Measurements from ENCODE around the gene STIM1. TPM values are rescaled to one million over a fixed set of nuclear protein-coding genes. Genes with fewer than 3 reads are reported as not detected.

The STIM1 gene
- total and polyA plus RNA-seq, 10 of the 15 experiments (the other 5 are each of a cell fraction or from before 2014, with no cell fraction given): 8.6 to 57.7 (median 29.3) TPM

- Histone ChIP-seq H3K4me3 (no peak overlapping the region), H3K27me3 (replicated peaks in 1 of 2; ENCODE audit: control insufficient read depth in 2 of 2, insufficient read depth in 2 of 2, low read length in 1 of 2) (no peaks in the 10 kb centered on the region), H3K9me3 (replicated peaks; ENCODE audit: control insufficient read depth, insufficient read depth, low read length) (no peaks in the 10 kb centered on the region), H3K79me2 (ENCODE audit: control insufficient read depth, insufficient read depth, low read length) (peaks cover 5% of the 10 kb centered on the region), H2AFZ (ENCODE audit: control insufficient read depth, low read depth, low read length) (no peak overlapping the region), H3K4me1 (ENCODE audit: control insufficient read depth, insufficient read depth, low read length) (peaks cover 3% of the 10 kb centered on the region), H3K36me3 (ENCODE audit: control insufficient read depth in 2 of 2, insufficient read depth in 2 of 2, low read length in 1 of 2) (no peaks in the 10 kb centered on the region), H3K4me2 (ENCODE audit: control insufficient read depth, insufficient read depth) (no peak overlapping the region), H4K20me1 (ENCODE audit: control insufficient read depth, insufficient read depth) (no peaks in the 10 kb centered on the region), H3K9ac (ENCODE audit: control insufficient read depth, insufficient read depth, low read length) (no peak overlapping the region), H3K27ac (ENCODE audit: control insufficient read depth, insufficient read depth) (no peak overlapping the region)
- intact Hi-C loops (cut with micrococcal nuclease; ENCODE audit: unreplicated experiment) (no loop called here), in situ Hi-C loops (cut with MboI) (loop anchor here (5.0 to 25.0 kb wide), 2 partner anchors 222 to 542 kb away; partner anchors contain the start of gene TRIM21)
- ChIA-PET RAD21 (ENCODE audit: unreplicated experiment) (interaction anchor here (3.6 kb wide), 1 partner anchor 10 kb away, joined by 24 read pairs; the partner anchor contains the start of gene STIM1), SMC1A (ENCODE audit: uncharacterized antibody, unreplicated experiment) (interaction anchor here (0.9 to 21.1 kb wide), 5 partner anchors 7 to 227 kb away, joined by 3 to 805 read pairs (median 8); partner anchors contain the start of gene STIM1), POLR2A (interaction anchor here (0.7 to 12.0 kb wide), 2 partner anchors 9 to 228 kb away, joined by 4 to 242 read pairs; partner anchors contain the start of gene STIM1), CTCF (interaction anchor here (0.8 to 39.6 kb wide), 4 partner anchors 20 to 224 kb away, joined by 3 to 1047 read pairs (median 491); partner anchors contain the start of gene STIM1)
- FAIRE-seq: no peak
- no TSS peak for BruUV-seq (replicated peaks)
- ATAC-seq: no peak
- TF ChIP-seq EP300 (IDR thresholded peaks at IDR 0.05; ENCODE audit: borderline replicate concordance in 1 of 2, control insufficient read depth in 1 of 2, low read depth in 2 of 2, low read length in 2 of 2): no peak
- no peak for TF ChIP-seq RAD21 (IDR thresholded peaks at IDR 0.05; ENCODE audit: insufficient read depth, low read depth, low read length)
- no peak for TF ChIP-seq CHD4 (IDR thresholded peaks at IDR 0.05)
- DNase-seq (ENCODE audit: low read depth, low spot score): no peak
- WGBS (ENCODE audit: insufficient coverage, insufficient replicate concordance, low lambda C conversion rate, missing lambda C conversion rate): 92% methylated on average over 1 of the region's 1 CpG
Observed at GRCh38 chr11:3845246-3845645, 10.2 kb upstream of the STIM1 start.

GRCh38 chr11:3845670-3846069 is 9.8 kb upstream of the STIM1 start:
- in situ Hi-C loops (cut with MboI) (loop anchor here (5.0 to 25.0 kb wide), 2 partner anchors 222 to 542 kb away; partner anchors contain the start of gene TRIM21), intact Hi-C loops (cut with micrococcal nuclease; ENCODE audit: unreplicated experiment) (no loop called here)
- FAIRE-seq (no peak), ATAC-seq (no peak), DNase-seq (ENCODE audit: low read depth, low spot score) (no peak)
- Histone ChIP-seq H3K4me3 (no peak overlapping the region), H3K79me2 (ENCODE audit: control insufficient read depth, insufficient read depth, low read length) (peaks cover under 1% of the 10 kb centered on the region; the same call in 1 of the 2 replicates), H3K27ac (ENCODE audit: control insufficient read depth, insufficient read depth) (no peak overlapping the region), H3K9ac (ENCODE audit: control insufficient read depth, insufficient read depth, low read length) (no peak overlapping the region), H2AFZ (ENCODE audit: control insufficient read depth, low read depth, low read length) (no peak overlapping the region), H4K20me1 (ENCODE audit: control insufficient read depth, insufficient read depth) (no peaks in the 10 kb centered on the region), H3K9me3 (replicated peaks; ENCODE audit: control insufficient read depth, insufficient read depth, low read length) (no peaks in the 10 kb centered on the region), H3K27me3 (replicated peaks in 1 of 2; ENCODE audit: control insufficient read depth in 2 of 2, insufficient read depth in 2 of 2, low read length in 1 of 2) (no peaks in the 10 kb centered on the region), H3K36me3 (ENCODE audit: control insufficient read depth in 2 of 2, insufficient read depth in 2 of 2, low read length in 1 of 2) (no peaks in the 10 kb centered on the region), H3K4me1 (ENCODE audit: control insufficient read depth, insufficient read depth, low read length) (peaks cover 3% of the 10 kb centered on the region), H3K4me2 (ENCODE audit: control insufficient read depth, insufficient read depth) (no peak overlapping the region)
- SMC1A ChIA-PET (ENCODE audit: uncharacterized antibody, unreplicated experiment): interaction anchor here (0.9 to 21.1 kb wide), 3 partner anchors 9 to 227 kb away, joined by 3 to 805 read pairs (median 7); no protein-coding TSS in a partner anchor
- WGBS (ENCODE audit: insufficient coverage, insufficient replicate concordance, low lambda C conversion rate, missing lambda C conversion rate): 59% methylated on average over 3 of the region's 3 CpGs
- CTCF ChIA-PET: interaction anchor here (0.8 to 39.6 kb wide), 5 partner anchors 19 to 224 kb away, joined by 3 to 1047 read pairs (median 3); partner anchors contain the start of gene STIM1
- no TSS peak for BruUV-seq (replicated peaks)
- POLR2A ChIA-PET: interaction anchor here (1.2 to 12.0 kb wide), 2 partner anchors 8 to 227 kb away, joined by 5 to 242 read pairs; partner anchors contain the start of gene STIM1
- no peak for TF ChIP-seq HDAC2 (IDR thresholded peaks at IDR 0.05)
- no peak for TF ChIP-seq ZBTB4 (CRISPR knock-in tag; IDR thresholded peaks at IDR 0.05)
- TF ChIP-seq RBBP5 (conservative IDR thresholded peaks at IDR 0.05): no peak
- no peak for TF ChIP-seq MYB (IDR thresholded peaks at IDR 0.05; ENCODE audit: borderline replicate concordance, low read depth, low read length)
- no peak for TF ChIP-seq SP1 (IDR thresholded peaks at IDR 0.05; ENCODE audit: low read depth, low read length)
- TF ChIP-seq E2F4 (IDR thresholded peaks at IDR 0.05; ENCODE audit: low read depth, low read length): no peak
- TF ChIP-seq TARDBP (IDR thresholded peaks at IDR 0.05; ENCODE audit: borderline replicate concordance): no peak
- no peak for TF ChIP-seq PAX8 (IDR thresholded peaks at IDR 0.05)
- TF ChIP-seq BMI1 (IDR thresholded peaks at IDR 0.05; ENCODE audit: borderline replicate concordance): no peak
- RAD21 ChIA-PET (ENCODE audit: unreplicated experiment): interaction anchor here (3.6 to 16.5 kb wide), 2 partner anchors 9 to 220 kb away, joined by 24 to 605 read pairs; partner anchors contain the start of gene STIM1

All from GM12878 (cell line).